OCI-LY1 (cell line): ENCODE results near the gene BRIP1.

Source experiments
- H2AFZ ChIP-seq: fragments of 200-600 bp; sonication (generic), shearing (Covaris generic); 2 replicates; pipeline ENCODE4 v1.6.0; 2014; ENCODE audit warnings: antibody characterized with exemption, mild to moderate bottlenecking, low read length
- H3F3A ChIP-seq: fragments of 200-600 bp; sonication (generic), shearing (Covaris generic); 2 replicates; pipeline ENCODE4 v1.6.0; 2014; ENCODE audit warnings: mild to moderate bottlenecking, antibody characterized with exemption, low read length, moderate library complexity; ENCODE audit not compliant: insufficient read depth
- H3K27ac ChIP-seq: fragments of 200-600 bp; sonication (generic); 2 replicates; pipeline ENCODE4 v1.5.1; 2014; ENCODE audit warnings: low read length, mixed run types, mild to moderate bottlenecking, low read depth; ENCODE audit not compliant: poor library complexity, severe bottlenecking
- H3K27me3 ChIP-seq: fragments of 200-600 bp; sonication (generic); 2 replicates; pipeline ENCODE4 v1.6.0; 2014; ENCODE audit warnings: antibody characterized with exemption, mild to moderate bottlenecking, low read length, moderate library complexity; ENCODE audit not compliant: insufficient read depth
- H3K36me3 ChIP-seq: fragments of 200-600 bp; sonication (generic); 2 replicates; pipeline ENCODE4 v1.6.1; 2014; ENCODE audit warnings: mild to moderate bottlenecking, antibody characterized with exemption, low read length, moderate library complexity, mixed read lengths; ENCODE audit not compliant: insufficient read depth
- H3K4me1 ChIP-seq: fragments of 200-600 bp; sonication (generic); 2 replicates; pipeline ENCODE4 v1.5.1; 2014; ENCODE audit warnings: mild to moderate bottlenecking, low read length, moderate library complexity; ENCODE audit not compliant: insufficient read depth, severe bottlenecking
- H3K4me2 ChIP-seq: fragments of 200-600 bp; sonication (generic), shearing (Covaris generic); 2 replicates; pipeline ENCODE4 v1.6.1; 2014; ENCODE audit warnings: low read length
- H3K4me3 ChIP-seq: fragments of 200-600 bp; sonication (generic); 2 replicates; pipeline ENCODE4 v1.5.1; 2014; ENCODE audit warnings: low read length, low read depth, mild to moderate bottlenecking, mixed read lengths; ENCODE audit not compliant: poor library complexity, severe bottlenecking
- H3K79me2 ChIP-seq: fragments of 200-600 bp; shearing (Covaris generic); 2 replicates; pipeline ENCODE4 v1.6.1; 2016; ENCODE audit warnings: mixed run types, low read length, mixed read lengths; ENCODE audit not compliant: insufficient read depth
- H3K9ac ChIP-seq: fragments of 200-600 bp; sonication (generic), shearing (Covaris generic); 2 replicates; pipeline ENCODE4 v1.6.1; 2014; ENCODE audit warnings: mild to moderate bottlenecking, low read length, mixed read lengths
- H3K9me2 ChIP-seq: fragments of 200-600 bp; sonication (generic), shearing (Covaris generic); 2 replicates; pipeline ENCODE4 v1.6.1; 2014; ENCODE audit warnings: low read depth, mild to moderate bottlenecking, low read length, mixed read lengths
- H3K9me3 ChIP-seq: fragments of 200-600 bp; shearing (Covaris generic); 2 replicates; pipeline ENCODE4 v1.6.1; 2014; ENCODE audit warnings: low read length, mixed read lengths
- H4K20me1 ChIP-seq: fragments of 200-600 bp; sonication (generic), shearing (Covaris generic); 2 replicates; pipeline ENCODE4 v1.6.0; 2016; ENCODE audit warnings: mild to moderate bottlenecking, low read length; ENCODE audit not compliant: insufficient read depth
- EZH2 ChIP-seq: fragments of 200-600 bp; sonication (generic), shearing (Covaris generic); IDR thresholded peaks from 2 replicates; pipeline ENCODE4 v1.8.0; 2017; ENCODE audit warnings: borderline replicate concordance, mixed run types, mild to moderate bottlenecking, antibody characterized with exemption, low read length, moderate library complexity, mixed read lengths
- TF ChIP-seq, protein P1 (sequence below): fragments of 200-600 bp; sonication (generic), shearing (Covaris generic); IDR thresholded peaks from 2 replicates; pipeline ENCODE4 v1.5.1; 2017; ENCODE audit warnings: mild to moderate bottlenecking, antibody characterized with exemption, low read length, moderate library complexity, mixed read lengths

The BRIP1 gene

GRCh38 chr17:61632826-61633225, 230.5 kb downstream of the BRIP1 start:
- no peak for TF ChIP-seq EZH2
- TF ChIP-seq, protein P1, sequence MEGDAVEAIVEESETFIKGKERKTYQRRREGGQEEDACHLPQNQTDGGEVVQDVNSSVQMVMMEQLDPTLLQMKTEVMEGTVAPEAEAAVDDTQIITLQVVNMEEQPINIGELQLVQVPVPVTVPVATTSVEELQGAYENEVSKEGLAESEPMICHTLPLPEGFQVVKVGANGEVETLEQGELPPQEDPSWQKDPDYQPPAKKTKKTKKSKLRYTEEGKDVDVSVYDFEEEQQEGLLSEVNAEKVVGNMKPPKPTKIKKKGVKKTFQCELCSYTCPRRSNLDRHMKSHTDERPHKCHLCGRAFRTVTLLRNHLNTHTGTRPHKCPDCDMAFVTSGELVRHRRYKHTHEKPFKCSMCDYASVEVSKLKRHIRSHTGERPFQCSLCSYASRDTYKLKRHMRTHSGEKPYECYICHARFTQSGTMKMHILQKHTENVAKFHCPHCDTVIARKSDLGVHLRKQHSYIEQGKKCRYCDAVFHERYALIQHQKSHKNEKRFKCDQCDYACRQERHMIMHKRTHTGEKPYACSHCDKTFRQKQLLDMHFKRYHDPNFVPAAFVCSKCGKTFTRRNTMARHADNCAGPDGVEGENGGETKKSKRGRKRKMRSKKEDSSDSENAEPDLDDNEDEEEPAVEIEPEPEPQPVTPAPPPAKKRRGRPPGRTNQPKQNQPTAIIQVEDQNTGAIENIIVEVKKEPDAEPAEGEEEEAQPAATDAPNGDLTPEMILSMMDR, result no peak
- Histone ChIP-seq H3K4me2 (no peak overlapping the region), H3K9ac (no peak overlapping the region), H4K20me1 (no peaks in the 10 kb centered on the region), H3K36me3 (no peaks in the 10 kb centered on the region), H3K9me2 (no peaks in the 10 kb centered on the region), H2AFZ (no peak overlapping the region), H3K9me3 (0 out of 2 replicates have a peak, but pooled peaks cover 3% of the 10 kb centered on the region), H3F3A (no peaks in the 10 kb centered on the region), H3K27me3 (no peaks in the 10 kb centered on the region), H3K4me3 (no peak overlapping the region), H3K4me1 (no peaks in the 10 kb centered on the region), H3K27ac (no peak overlapping the region), H3K79me2 (no peaks in the 10 kb centered on the region)

- Histone ChIP-seq H3F3A (no peaks in the 10 kb centered on the region), H3K4me1 (no peaks in the 10 kb centered on the region), H3K4me3 (no peak overlapping the region), H3K79me2 (no peaks in the 10 kb centered on the region), H3K27ac (no peak overlapping the region), H3K9me2 (no peaks in the 10 kb centered on the region), H3K9ac (no peak overlapping the region), H3K9me3 (0 out of 2 replicates have a peak, but pooled peaks cover 3% of the 10 kb centered on the region), H3K4me2 (no peak overlapping the region), H2AFZ (no peak overlapping the region), H3K36me3 (no peaks in the 10 kb centered on the region), H3K27me3 (no peaks in the 10 kb centered on the region), H4K20me1 (no peaks in the 10 kb centered on the region)
- TF ChIP-seq, protein P1, result no peak
- no peak for TF ChIP-seq EZH2
These were observed 231.5 kb downstream of the BRIP1 start for GRCh38 chr17:61631800-61632199.
